Measurements from ENCODE around the gene MALSU1. TPM values are rescaled to one million over a fixed set of nuclear protein-coding genes. Genes with fewer than 3 reads are reported as not detected.

Gene MALSU1
- total RNA-seq, 1 donor from 2014 or later = 56.7 TPM

DNA sequence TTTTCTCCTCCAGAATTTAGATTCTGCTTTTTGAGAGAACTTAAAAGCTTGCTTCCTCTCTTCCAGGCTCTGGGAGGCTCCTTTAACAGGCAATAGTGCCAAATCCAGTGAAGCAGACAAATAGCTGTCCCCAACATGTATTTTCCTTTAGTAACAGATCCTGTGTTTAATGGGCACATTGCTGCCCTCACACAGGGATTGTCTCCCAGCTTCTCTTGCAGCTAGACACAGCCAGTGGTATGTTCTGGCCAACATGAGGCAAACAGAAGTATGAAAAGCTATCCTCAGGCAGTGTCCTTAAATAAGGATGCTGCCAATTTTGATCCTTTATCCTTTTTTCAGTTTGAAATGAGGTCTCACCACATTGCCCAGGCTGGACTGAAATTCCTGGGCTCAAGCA is 38.2 kb downstream of the MALSU1 start:
- no peak overlapping the region for H3K4me3 ChIP-seq
- intact Hi-C loops (cut with DNase I) = no loop called here
- H3K4me1 ChIP-seq = peaks cover 26% of the 10 kb centered on the region
- no peak overlapping the region for H3K27ac ChIP-seq
- H3K9me3 ChIP-seq = no peaks in the 10 kb centered on the region
- no peak for DNase-seq (ENCODE audit: extremely low spot score in 2 of 2)
- H3K36me3 ChIP-seq = no peaks in the 10 kb centered on the region
- TF ChIP-seq, protein P1, sequence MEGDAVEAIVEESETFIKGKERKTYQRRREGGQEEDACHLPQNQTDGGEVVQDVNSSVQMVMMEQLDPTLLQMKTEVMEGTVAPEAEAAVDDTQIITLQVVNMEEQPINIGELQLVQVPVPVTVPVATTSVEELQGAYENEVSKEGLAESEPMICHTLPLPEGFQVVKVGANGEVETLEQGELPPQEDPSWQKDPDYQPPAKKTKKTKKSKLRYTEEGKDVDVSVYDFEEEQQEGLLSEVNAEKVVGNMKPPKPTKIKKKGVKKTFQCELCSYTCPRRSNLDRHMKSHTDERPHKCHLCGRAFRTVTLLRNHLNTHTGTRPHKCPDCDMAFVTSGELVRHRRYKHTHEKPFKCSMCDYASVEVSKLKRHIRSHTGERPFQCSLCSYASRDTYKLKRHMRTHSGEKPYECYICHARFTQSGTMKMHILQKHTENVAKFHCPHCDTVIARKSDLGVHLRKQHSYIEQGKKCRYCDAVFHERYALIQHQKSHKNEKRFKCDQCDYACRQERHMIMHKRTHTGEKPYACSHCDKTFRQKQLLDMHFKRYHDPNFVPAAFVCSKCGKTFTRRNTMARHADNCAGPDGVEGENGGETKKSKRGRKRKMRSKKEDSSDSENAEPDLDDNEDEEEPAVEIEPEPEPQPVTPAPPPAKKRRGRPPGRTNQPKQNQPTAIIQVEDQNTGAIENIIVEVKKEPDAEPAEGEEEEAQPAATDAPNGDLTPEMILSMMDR (IDR thresholded peaks at IDR 0.05) = no peak
- TF ChIP-seq POLR2AphosphoS5 (IDR thresholded peaks at IDR 0.05; ENCODE audit: insufficient read depth in 1 of 2, low read depth in 1 of 2) (no peak), POLR2A (IDR thresholded peaks at IDR 0.05) (no peak)
- no peaks in the 10 kb centered on the region for H3K27me3 ChIP-seq

DNA sequence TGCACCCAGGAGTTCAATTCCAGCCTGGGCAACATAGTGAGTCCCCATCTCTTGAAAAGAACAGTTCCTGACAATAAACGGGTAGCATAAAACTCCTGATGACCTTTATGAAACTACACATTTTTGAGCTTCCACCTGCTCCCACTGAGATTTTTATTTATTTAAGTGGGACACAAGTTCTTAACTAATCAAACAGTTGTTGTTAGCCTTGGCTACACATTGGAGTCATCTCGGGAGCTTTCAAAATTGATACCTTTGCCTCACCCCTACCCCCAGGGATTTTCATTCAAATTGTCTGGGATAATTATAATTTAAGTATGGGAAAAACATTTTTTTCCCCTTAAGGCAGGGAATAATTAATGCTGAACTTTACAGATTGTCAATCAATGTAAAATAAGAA is 39.3 kb downstream of the MALSU1 start:
- intact Hi-C loops (cut with DNase I) = no loop called here
- H3K9me3 ChIP-seq = no peaks in the 10 kb centered on the region
- no peak for DNase-seq (ENCODE audit: extremely low spot score in 2 of 2)
- H3K4me1 ChIP-seq = peaks cover 21% of the 10 kb centered on the region
- H3K4me3 ChIP-seq = no peak overlapping the region
- no peaks in the 10 kb centered on the region for H3K27me3 ChIP-seq
- no peak overlapping the region for H3K27ac ChIP-seq
- TF ChIP-seq POLR2A (IDR thresholded peaks at IDR 0.05) = no peak
- TF ChIP-seq, protein P1 (IDR thresholded peaks at IDR 0.05) = no peak
- no peak for TF ChIP-seq POLR2AphosphoS5 (IDR thresholded peaks at IDR 0.05; ENCODE audit: insufficient read depth in 1 of 2, low read depth in 1 of 2)
- no peaks in the 10 kb centered on the region for H3K36me3 ChIP-seq

DNA sequence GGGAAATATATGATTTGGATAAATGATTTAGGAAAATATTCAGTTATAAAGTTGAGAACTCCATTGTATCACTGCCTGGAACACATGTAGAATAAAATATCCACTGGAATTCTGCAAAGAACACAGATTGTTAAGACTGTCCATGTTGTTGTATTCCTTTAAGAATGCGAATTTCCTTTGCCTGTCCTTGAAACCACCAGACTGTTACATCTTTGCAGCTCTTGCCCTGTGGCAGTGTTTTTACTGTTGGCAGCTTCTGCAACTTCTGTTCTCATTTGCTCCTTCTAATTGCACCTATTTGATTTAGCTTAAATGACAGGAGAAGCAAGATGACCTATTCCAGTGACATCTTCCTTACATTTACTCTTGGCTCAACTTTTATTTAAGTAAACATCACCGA is 39.7 kb downstream of the MALSU1 start:
- H3K27me3 ChIP-seq = no peaks in the 10 kb centered on the region
- no peaks in the 10 kb centered on the region for H3K36me3 ChIP-seq
- intact Hi-C loops (cut with DNase I) = no loop called here
- H3K4me3 ChIP-seq = no peak overlapping the region
- H3K27ac ChIP-seq = no peak overlapping the region
- DNase-seq (ENCODE audit: extremely low spot score in 2 of 2) = no peak
- no peaks in the 10 kb centered on the region for H3K9me3 ChIP-seq
- H3K4me1 ChIP-seq = peaks cover 18% of the 10 kb centered on the region
- no peak for TF ChIP-seq POLR2A (IDR thresholded peaks at IDR 0.05)

DNA sequence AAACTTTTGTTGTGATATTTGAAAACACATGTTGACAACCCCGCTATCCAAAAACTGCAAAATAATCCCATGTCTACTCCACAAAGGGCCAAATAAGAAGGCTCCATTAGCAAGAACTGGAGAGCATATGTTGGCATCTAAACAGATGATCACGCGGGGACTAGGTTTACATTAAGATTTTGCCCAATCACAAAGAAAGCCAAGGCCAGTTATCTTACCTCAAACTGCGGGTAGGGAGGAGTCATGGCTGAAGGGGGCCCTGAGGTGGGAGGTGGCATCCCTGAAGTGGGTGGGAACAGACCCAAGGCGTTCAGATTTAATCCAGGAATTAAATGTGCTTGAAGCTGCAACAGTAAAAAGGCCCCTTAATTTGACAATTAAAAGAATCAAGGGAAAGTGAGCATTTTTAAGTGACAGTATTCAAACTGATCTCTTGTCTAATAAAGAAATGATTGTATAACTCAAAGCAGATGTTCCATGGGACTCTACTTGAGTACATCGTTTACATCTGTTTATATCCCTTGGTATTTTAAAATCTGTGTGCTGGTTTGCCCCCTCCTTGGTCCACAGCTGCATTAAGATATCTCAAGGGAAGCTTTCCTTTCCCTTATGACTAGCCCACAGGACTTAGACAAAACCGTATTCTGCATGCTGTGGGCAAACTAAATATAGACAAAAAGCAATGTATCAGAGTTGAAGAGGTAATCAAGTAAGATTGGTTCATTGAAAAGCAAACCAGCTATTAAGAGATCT is 42.9 kb downstream of the MALSU1 start:
- TF ChIP-seq POLR2AphosphoS5 (IDR thresholded peaks at IDR 0.05; ENCODE audit: insufficient read depth in 1 of 2, low read depth in 1 of 2) (no peak), POLR2A (IDR thresholded peaks at IDR 0.05) (no peak)
- TF ChIP-seq, protein P1 (IDR thresholded peaks at IDR 0.05) = no peak
- Histone ChIP-seq H3K27me3 (no peaks in the 10 kb centered on the region), H3K4me1 (no peaks in the 10 kb centered on the region), H3K27ac (no peak overlapping the region), H3K36me3 (no peaks in the 10 kb centered on the region), H3K4me3 (no peak overlapping the region), H3K9me3 (no peaks in the 10 kb centered on the region)
- intact Hi-C loops (cut with DNase I) = no loop called here
- no peak for DNase-seq (ENCODE audit: extremely low spot score in 2 of 2)

DNA sequence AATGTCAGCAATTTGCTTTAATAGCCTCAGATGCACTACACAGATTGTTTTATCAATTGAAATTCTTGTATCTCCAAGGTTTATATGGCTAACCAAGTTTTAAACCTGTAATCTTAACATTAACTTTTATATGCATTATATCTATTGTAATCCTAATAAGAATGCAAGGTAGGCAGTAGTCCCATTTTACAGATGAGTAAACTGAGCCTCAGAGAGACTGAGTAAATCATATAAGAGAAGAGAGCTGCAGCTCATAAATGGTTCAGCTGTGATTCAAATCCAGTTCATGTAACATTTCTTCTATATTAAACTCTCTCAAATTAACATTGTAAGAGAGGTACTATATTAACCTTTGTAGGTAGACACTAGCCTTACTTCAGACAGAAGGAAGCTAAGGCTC is 44.0 kb downstream of the MALSU1 start:
- Histone ChIP-seq H3K9me3 (no peaks in the 10 kb centered on the region), H3K27ac (no peak overlapping the region), H3K36me3 (no peaks in the 10 kb centered on the region), H3K4me1 (no peaks in the 10 kb centered on the region), H3K27me3 (no peaks in the 10 kb centered on the region), H3K4me3 (no peak overlapping the region)
- TF ChIP-seq, protein P1 (IDR thresholded peaks at IDR 0.05) = no peak
- TF ChIP-seq POLR2A (IDR thresholded peaks at IDR 0.05) (no peak), POLR2AphosphoS5 (IDR thresholded peaks at IDR 0.05; ENCODE audit: insufficient read depth in 1 of 2, low read depth in 1 of 2) (no peak)
- no peak for DNase-seq (ENCODE audit: extremely low spot score in 2 of 2)
- intact Hi-C loops (cut with DNase I) = no loop called here

Measured in vagina (tissue), 2 donors.